Measurements from ENCODE around the gene EEF2K. TPM values are rescaled to one million over a fixed set of nuclear protein-coding genes. Genes with fewer than 3 reads are reported as not detected.
A peak's percentile ranks its signal among the peaks of the same experiment; 100 is the strongest.

The EEF2K gene
- total and polyA plus RNA-seq, 2 of the 13 experiments (the other 11 are each of a cell fraction or from before 2014, with no cell fraction given), result 22.0 to 23.8 TPM

- TF ChIP-seq ZBTB4 (CRISPR knock-in tag; IDR thresholded peaks at IDR 0.05; ENCODE audit: borderline replicate concordance), result no peak
- no peak for TF ChIP-seq ZNF543 (CRISPR knock-in tag; IDR thresholded peaks at IDR 0.05)
- TF ChIP-seq, protein P1, sequence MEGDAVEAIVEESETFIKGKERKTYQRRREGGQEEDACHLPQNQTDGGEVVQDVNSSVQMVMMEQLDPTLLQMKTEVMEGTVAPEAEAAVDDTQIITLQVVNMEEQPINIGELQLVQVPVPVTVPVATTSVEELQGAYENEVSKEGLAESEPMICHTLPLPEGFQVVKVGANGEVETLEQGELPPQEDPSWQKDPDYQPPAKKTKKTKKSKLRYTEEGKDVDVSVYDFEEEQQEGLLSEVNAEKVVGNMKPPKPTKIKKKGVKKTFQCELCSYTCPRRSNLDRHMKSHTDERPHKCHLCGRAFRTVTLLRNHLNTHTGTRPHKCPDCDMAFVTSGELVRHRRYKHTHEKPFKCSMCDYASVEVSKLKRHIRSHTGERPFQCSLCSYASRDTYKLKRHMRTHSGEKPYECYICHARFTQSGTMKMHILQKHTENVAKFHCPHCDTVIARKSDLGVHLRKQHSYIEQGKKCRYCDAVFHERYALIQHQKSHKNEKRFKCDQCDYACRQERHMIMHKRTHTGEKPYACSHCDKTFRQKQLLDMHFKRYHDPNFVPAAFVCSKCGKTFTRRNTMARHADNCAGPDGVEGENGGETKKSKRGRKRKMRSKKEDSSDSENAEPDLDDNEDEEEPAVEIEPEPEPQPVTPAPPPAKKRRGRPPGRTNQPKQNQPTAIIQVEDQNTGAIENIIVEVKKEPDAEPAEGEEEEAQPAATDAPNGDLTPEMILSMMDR (CRISPR knock-in tag; IDR thresholded peaks at IDR 0.05), result peak; percentile 45
- TF ChIP-seq ZNF839 (CRISPR knock-in tag; IDR thresholded peaks at IDR 0.05; ENCODE audit: borderline replicate concordance), result no peak
- TF ChIP-seq NFKB2 (CRISPR knock-in tag; IDR thresholded peaks at IDR 0.05; ENCODE audit: borderline replicate concordance), result 0 out of 2 replicates have a peak, but pooled peaks have one; percentile 32
- TF ChIP-seq, protein P2, sequence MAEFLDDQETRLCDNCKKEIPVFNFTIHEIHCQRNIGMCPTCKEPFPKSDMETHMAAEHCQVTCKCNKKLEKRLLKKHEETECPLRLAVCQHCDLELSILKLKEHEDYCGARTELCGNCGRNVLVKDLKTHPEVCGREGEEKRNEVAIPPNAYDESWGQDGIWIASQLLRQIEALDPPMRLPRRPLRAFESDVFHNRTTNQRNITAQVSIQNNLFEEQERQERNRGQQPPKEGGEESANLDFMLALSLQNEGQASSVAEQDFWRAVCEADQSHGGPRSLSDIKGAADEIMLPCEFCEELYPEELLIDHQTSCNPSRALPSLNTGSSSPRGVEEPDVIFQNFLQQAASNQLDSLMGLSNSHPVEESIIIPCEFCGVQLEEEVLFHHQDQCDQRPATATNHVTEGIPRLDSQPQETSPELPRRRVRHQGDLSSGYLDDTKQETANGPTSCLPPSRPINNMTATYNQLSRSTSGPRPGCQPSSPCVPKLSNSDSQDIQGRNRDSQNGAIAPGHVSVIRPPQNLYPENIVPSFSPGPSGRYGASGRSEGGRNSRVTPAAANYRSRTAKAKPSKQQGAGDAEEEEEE (CRISPR knock-in tag; IDR thresholded peaks at IDR 0.05; ENCODE audit: borderline replicate concordance), result no peak
- TF ChIP-seq MED13 (CRISPR knock-in tag; IDR thresholded peaks at IDR 0.05), result no peak
- 0 out of 2 replicates have a peak, but pooled peaks have one; percentile 27 for TF ChIP-seq ZNF564 (CRISPR knock-in tag; IDR thresholded peaks at IDR 0.05)
- TF ChIP-seq, protein P3, sequence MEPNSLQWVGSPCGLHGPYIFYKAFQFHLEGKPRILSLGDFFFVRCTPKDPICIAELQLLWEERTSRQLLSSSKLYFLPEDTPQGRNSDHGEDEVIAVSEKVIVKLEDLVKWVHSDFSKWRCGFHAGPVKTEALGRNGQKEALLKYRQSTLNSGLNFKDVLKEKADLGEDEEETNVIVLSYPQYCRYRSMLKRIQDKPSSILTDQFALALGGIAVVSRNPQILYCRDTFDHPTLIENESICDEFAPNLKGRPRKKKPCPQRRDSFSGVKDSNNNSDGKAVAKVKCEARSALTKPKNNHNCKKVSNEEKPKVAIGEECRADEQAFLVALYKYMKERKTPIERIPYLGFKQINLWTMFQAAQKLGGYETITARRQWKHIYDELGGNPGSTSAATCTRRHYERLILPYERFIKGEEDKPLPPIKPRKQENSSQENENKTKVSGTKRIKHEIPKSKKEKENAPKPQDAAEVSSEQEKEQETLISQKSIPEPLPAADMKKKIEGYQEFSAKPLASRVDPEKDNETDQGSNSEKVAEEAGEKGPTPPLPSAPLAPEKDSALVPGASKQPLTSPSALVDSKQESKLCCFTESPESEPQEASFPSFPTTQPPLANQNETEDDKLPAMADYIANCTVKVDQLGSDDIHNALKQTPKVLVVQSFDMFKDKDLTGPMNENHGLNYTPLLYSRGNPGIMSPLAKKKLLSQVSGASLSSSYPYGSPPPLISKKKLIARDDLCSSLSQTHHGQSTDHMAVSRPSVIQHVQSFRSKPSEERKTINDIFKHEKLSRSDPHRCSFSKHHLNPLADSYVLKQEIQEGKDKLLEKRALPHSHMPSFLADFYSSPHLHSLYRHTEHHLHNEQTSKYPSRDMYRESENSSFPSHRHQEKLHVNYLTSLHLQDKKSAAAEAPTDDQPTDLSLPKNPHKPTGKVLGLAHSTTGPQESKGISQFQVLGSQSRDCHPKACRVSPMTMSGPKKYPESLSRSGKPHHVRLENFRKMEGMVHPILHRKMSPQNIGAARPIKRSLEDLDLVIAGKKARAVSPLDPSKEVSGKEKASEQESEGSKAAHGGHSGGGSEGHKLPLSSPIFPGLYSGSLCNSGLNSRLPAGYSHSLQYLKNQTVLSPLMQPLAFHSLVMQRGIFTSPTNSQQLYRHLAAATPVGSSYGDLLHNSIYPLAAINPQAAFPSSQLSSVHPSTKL (CRISPR knock-in tag; IDR thresholded peaks at IDR 0.05), result peak; percentile 6; the same call in 1 of the 2 replicates
- 0 out of 2 replicates have a peak, but pooled peaks have one; percentile 13 for TF ChIP-seq FOXA3 (CRISPR knock-in tag; IDR thresholded peaks at IDR 0.05)
- peak; percentile 54; the same call in 1 of the 2 replicates for TF ChIP-seq TGIF2 (CRISPR knock-in tag; IDR thresholded peaks at IDR 0.05)
Measured at GRCh38 chr16:22198547-22199293, 7.4 kb upstream of the EEF2K start (continued).

All from HepG2 (cell line).